Keratinocyte (primary cell): ENCODE results near the gene MRM3. TPM values are rescaled to one million over a fixed set of nuclear protein-coding genes. Genes with fewer than 3 reads are reported as not detected.

Experiments used
- DNase-seq: peaks from one replicate; pipeline ENCODE4 v3.0.0-alpha.2; 2011; ENCODE audit warnings: low read depth, missing footprints, low spot score
- FAIRE-seq: peaks from 2 replicates; lab custom pipeline; 2011; peaks lifted over from hg19 to GRCh38; lab: Jason Lieb, UNC
- H2AFZ ChIP-seq: 2 replicates; pipeline ENCODE4 v1.6.0; 2012; ENCODE audit warnings: low read length, control low read depth, inconsistent platforms; ENCODE audit not compliant: control insufficient read depth
- H3K27ac ChIP-seq: 2 replicates; pipeline ENCODE4 v1.5.1; 2011; ENCODE audit warnings: low read length; ENCODE audit not compliant: control insufficient read depth, insufficient read depth
- H3K27me3 ChIP-seq: 3 replicates; pipeline ENCODE4 v1.6.0; 2011; ENCODE audit warnings: low read length; ENCODE audit not compliant: control insufficient read depth, insufficient read depth; ENCODE audit errors: extremely low read depth
- H3K36me3 ChIP-seq, 2 experiments: 2 replicates in 1 of 2; 3 replicates in 1 of 2; pipeline ENCODE4 v1.5.1; 2011; ENCODE audit warnings: low read length in 2 of 2, mild to moderate bottlenecking in 1 of 2; ENCODE audit not compliant: control insufficient read depth in 2 of 2, insufficient read depth in 2 of 2; ENCODE audit errors: extremely low read depth in 1 of 2
- H3K4me1 ChIP-seq: 3 replicates; pipeline ENCODE4 v1.5.1; 2011; ENCODE audit warnings: low read length; ENCODE audit not compliant: control insufficient read depth, insufficient read depth; ENCODE audit errors: extremely low read depth
- H3K4me2 ChIP-seq: 3 replicates; pipeline ENCODE4 v1.6.0; 2011; ENCODE audit warnings: low read depth, low read length; ENCODE audit not compliant: control insufficient read depth, insufficient read depth; ENCODE audit errors: extremely low read depth
- H3K4me3 ChIP-seq, 3 experiments: fragments of 200-600 bp in 1 of 3; sonication (generic) in 1 of 3; 2 replicates in 2 of 3; 3 replicates in 1 of 3; pipeline ENCODE4 v1.5.1; 2011 to 2016; ENCODE audit warnings: low read length in 3 of 3, mild to moderate bottlenecking in 3 of 3, control low read depth in 2 of 3, inconsistent platforms in 1 of 3, low read depth in 1 of 3, mixed read lengths in 1 of 3, mixed run types in 1 of 3, moderate library complexity in 1 of 3; ENCODE audit not compliant: control insufficient read depth in 2 of 3, insufficient read depth in 2 of 3; ENCODE audit errors: extremely low read depth in 1 of 3
- H3K79me2 ChIP-seq: 2 replicates; pipeline ENCODE4 v1.6.0; 2012; ENCODE audit warnings: low read length; ENCODE audit not compliant: control insufficient read depth, insufficient read depth
- H3K9ac ChIP-seq: 3 replicates; pipeline ENCODE4 v1.6.0; 2011; ENCODE audit warnings: low read length; ENCODE audit not compliant: control insufficient read depth, insufficient read depth; ENCODE audit errors: extremely low read depth
- H3K9me1 ChIP-seq: 3 replicates; pipeline ENCODE4 v1.6.0; 2011; ENCODE audit warnings: low read length; ENCODE audit not compliant: control insufficient read depth, insufficient read depth; ENCODE audit errors: extremely low read depth
- H3K9me3 ChIP-seq: 2 replicates; pipeline ENCODE4 v1.5.1; 2012; ENCODE audit warnings: low read depth, low read length; ENCODE audit not compliant: control insufficient read depth
- H4K20me1 ChIP-seq: 3 replicates; pipeline ENCODE4 v1.6.0; 2011; ENCODE audit warnings: low read length; ENCODE audit not compliant: control insufficient read depth, insufficient read depth; ENCODE audit errors: extremely low read depth
- EZH2 ChIP-seq: IDR thresholded peaks from one replicate; pipeline ENCODE4 v1.6.1; 2012; ENCODE audit warnings: inconsistent platforms, mild to moderate bottlenecking, low read length, moderate library complexity
- dilution Hi-C: fragments of 300-500 bp; cut with MboI; formaldehyde crosslinking; loops from one replicate; pipeline ENCODE4 v1.7.0; 2020; ENCODE audit warnings: low sequenced_read_pairs; ENCODE audit not compliant: extremely low pct_ligation_motif_present
- polyA plus RNA-seq, 5 experiments: library from polyadenylated mRNA; depleted of rRNA in 3 of 5; stranded (reverse) in 3 of 5; stranded (forward) in 1 of 5; unstranded in 1 of 5; fragments of >200 nt; gene quantifications; 1 replicate in 1 of 5; 2 replicates in 3 of 5; 3 replicates in 1 of 5; pipeline versions ENCODE4 v1.2.1 to v1.2.3, GENCODE V29; 2011 to 2012; ENCODE audit warnings: missing spikeins in 2 of 5, low read depth in 1 of 5, low replicate concordance in 1 of 5
- TF ChIP-seq, protein P1 (sequence below), 3 experiments: IDR thresholded peaks in 1 of 3; conservative IDR thresholded peaks in 1 of 3; optimal IDR thresholded peaks in 1 of 3; 2 replicates in 2 of 3; 3 replicates in 1 of 3; pipeline versions ENCODE3 to v1.5.1; 2011; ENCODE audit warnings: low read length in 3 of 3, mild to moderate bottlenecking in 3 of 3, moderate library complexity in 2 of 3, control low read depth in 1 of 3, inconsistent platforms in 1 of 3; ENCODE audit not compliant: insufficient read depth in 2 of 3; ENCODE audit errors: extremely low read depth in 1 of 3

Gene MRM3
- polyA plus RNA-seq, 1 donor (not counting 4 experiments of a cell fraction or from before 2014, with no cell fraction given): 15.5 TPM

DNA sequence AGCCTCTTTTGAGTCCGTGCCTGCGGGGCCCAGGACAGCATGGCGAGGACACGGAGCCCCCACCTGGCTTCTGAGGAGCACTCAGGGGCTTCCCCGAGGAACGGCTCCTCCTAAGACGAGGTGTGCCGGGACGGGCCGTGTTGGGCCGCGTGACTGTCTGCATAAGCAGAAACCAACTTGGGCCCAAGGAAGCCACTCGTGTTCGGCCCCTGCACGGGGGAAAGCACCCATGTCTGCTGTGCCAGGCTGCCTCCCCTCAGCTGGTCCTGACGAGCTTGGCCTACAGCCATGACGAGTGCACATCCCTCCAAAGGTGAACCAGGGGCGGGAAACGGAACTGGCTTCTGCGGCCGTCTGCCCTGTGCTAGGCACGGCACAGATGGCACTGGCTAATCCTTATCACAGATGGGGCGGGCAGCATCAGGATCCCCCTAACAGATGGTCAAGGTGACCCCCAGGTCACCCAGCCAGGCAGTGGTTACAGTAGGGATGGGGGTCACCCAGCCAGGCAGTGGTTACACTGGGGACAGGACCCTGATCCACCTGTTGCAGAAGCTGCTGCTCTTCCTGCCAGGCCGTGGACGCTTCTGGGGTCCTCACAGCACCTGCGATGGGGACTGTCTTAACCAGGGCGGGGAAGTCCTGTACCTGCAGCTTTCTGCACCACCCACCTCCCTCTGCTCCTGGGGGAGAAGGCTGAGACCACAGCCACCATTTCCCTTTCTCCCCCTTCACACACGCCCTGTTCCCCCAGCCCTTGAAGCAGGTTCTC is 25.6 kb downstream of the MRM3 start:
- H3K27me3 ChIP-seq: no peaks in the 10 kb centered on the region
- H3K36me3 ChIP-seq: peaks cover 28 to 34% of the 10 kb centered on the region in 2 experiments
- DNase-seq (no peak), FAIRE-seq (no peak)
- H4K20me1 ChIP-seq: peaks cover 8% of the 10 kb centered on the region
- dilution Hi-C loops: no loop called here
- H3K4me3 ChIP-seq: no peak overlapping the region
- H3K79me2 ChIP-seq: peaks cover 26% of the 10 kb centered on the region
- H3K9ac ChIP-seq: no peak overlapping the region
- H3K4me1 ChIP-seq: no peaks in the 10 kb centered on the region
- TF ChIP-seq, protein P1, sequence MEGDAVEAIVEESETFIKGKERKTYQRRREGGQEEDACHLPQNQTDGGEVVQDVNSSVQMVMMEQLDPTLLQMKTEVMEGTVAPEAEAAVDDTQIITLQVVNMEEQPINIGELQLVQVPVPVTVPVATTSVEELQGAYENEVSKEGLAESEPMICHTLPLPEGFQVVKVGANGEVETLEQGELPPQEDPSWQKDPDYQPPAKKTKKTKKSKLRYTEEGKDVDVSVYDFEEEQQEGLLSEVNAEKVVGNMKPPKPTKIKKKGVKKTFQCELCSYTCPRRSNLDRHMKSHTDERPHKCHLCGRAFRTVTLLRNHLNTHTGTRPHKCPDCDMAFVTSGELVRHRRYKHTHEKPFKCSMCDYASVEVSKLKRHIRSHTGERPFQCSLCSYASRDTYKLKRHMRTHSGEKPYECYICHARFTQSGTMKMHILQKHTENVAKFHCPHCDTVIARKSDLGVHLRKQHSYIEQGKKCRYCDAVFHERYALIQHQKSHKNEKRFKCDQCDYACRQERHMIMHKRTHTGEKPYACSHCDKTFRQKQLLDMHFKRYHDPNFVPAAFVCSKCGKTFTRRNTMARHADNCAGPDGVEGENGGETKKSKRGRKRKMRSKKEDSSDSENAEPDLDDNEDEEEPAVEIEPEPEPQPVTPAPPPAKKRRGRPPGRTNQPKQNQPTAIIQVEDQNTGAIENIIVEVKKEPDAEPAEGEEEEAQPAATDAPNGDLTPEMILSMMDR (optimal IDR thresholded peaks at IDR 0.05 in 1 of 3, IDR thresholded peaks at IDR 0.05 in 1 of 3, conservative IDR thresholded peaks at IDR 0.05 in 1 of 3; ENCODE audit: extremely low read depth in 1 of 3, insufficient read depth in 2 of 3, low read length in 3 of 3): no peak
- TF ChIP-seq EZH2: no peak
- no peak overlapping the region for H3K4me2 ChIP-seq
- H3K9me3 ChIP-seq: no peaks in the 10 kb centered on the region
- no peak overlapping the region for H2AFZ ChIP-seq
- H3K9me1 ChIP-seq: no peaks in the 10 kb centered on the region
- no peak overlapping the region for H3K27ac ChIP-seq

DNA sequence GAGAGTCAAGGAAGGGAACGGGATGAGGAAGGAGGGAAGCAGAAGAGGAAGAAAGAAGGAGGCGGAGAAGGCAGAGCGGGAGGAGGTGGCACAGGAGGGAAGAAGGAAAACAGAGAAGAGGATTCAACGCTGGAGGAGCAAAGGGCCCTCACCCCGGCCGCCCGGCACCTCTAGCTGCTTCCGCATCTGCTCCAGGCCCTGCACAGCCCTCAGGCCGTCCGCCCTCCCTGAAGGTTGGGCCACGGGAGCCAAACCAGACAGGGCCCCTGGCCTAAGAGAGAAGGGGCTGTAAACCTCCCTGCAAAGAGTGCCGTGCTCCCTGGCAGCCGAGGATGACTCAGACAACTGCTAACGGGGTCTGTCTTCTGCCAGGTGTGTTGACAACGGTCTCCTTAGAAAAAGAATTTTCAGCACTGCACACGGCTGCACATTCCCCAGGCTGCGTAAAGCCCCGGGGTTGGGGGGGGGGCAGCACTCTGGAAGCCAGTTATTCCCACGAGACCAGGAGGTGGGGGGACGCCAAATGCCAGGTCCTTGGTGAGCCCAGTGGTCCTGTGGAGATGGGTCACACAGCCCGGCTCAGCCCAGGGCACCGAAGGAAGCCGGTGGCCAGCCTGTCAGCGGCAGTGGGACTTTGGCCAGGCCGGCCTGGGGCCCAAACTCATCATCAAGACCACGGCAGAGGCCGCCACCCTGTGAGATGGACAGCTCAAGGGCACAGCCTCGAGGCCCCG is 29.1 kb downstream of the MRM3 start:
- no peak overlapping the region for H3K4me3 ChIP-seq
- peaks cover 15% of the 10 kb centered on the region for H4K20me1 ChIP-seq
- peaks cover 32 to 33% of the 10 kb centered on the region in 2 experiments for H3K36me3 ChIP-seq

More for the DNA sequence above, 29.1 kb downstream of the MRM3 start:
- DNase-seq: no peak
- Histone ChIP-seq H3K4me1 (no peaks in the 10 kb centered on the region), H2AFZ (no peak overlapping the region), H3K27me3 (no peaks in the 10 kb centered on the region), H3K9ac (no peak overlapping the region), H3K9me3 (no peaks in the 10 kb centered on the region), H3K79me2 (peaks cover 34% of the 10 kb centered on the region), H3K9me1 (no peaks in the 10 kb centered on the region), H3K4me2 (no peak overlapping the region), H3K27ac (no peak overlapping the region)
- dilution Hi-C loops: no loop called here
- no peak for FAIRE-seq
- no peak for TF ChIP-seq EZH2
- TF ChIP-seq, protein P1 (optimal IDR thresholded peaks at IDR 0.05 in 1 of 3, IDR thresholded peaks at IDR 0.05 in 1 of 3, conservative IDR thresholded peaks at IDR 0.05 in 1 of 3; ENCODE audit: extremely low read depth in 1 of 3, insufficient read depth in 2 of 3, low read length in 3 of 3): no peak
